Islet precursor cell (in vitro differentiated cells): ENCODE results near the gene GALC.
A peak's percentile ranks its signal among the peaks of the same experiment; 100 is the strongest.

Experiments
- DNase-seq: peaks from one replicate; pipeline ENCODE4 v3.0.0-alpha.2; 2018

Gene GALC

GRCh38 chr14:88005978-88006851 is 13.2 kb upstream of the GALC start:
- no peak for DNase-seq

GRCh38 chr14:88005050-88005481 is 12.1 kb upstream of the GALC start, which contains the start of gene GPR65:
GPR65 (plus strand) TSS chr14:88005135; CDS start chr14:88010848, 5,713 bp downstream.
- no peak for DNase-seq

GRCh38 chr14:88004506-88005036 is 11.6 kb upstream of the GALC start:
- no peak for DNase-seq

- no peak for DNase-seq
Measured at GRCh38 chr14:88003425-88003824, 10.4 kb upstream of the GALC start.

- DNase-seq: no peak
Measured at GRCh38 chr14:88002421-88003075, 9.6 kb upstream of the GALC start.

GRCh38 chr14:87999277-87999676 is 6.3 kb upstream of the GALC start:
- no peak for DNase-seq

GRCh38 chr14:87998482-87998881 is 5.5 kb upstream of the GALC start:
- no peak for DNase-seq

- DNase-seq: no peak
Measured at GRCh38 chr14:87996291-87996592, 3.3 kb upstream of the GALC start.

GRCh38 chr14:87995500-87996290 is 2.7 kb upstream of the GALC start:
- peak; percentile 74 for DNase-seq

GRCh38 chr14:87994974-87995373 is 2.0 kb upstream of the GALC start:
- DNase-seq: no peak

- no peak for DNase-seq
Measured at GRCh38 chr14:87992346-87992717, 650 bp downstream of the GALC start.

GRCh38 chr14:87990682-87991081 is 2.3 kb downstream of the GALC start:
- DNase-seq: no peak

- DNase-seq: no peak
Measured at GRCh38 chr14:87989956-87990299, 3.1 kb downstream of the GALC start.

GRCh38 chr14:87989221-87989955 is 3.6 kb downstream of the GALC start:
- DNase-seq: no peak

GRCh38 chr14:87979689-87980088 is 13.3 kb downstream of the GALC start:
- DNase-seq: no peak

- no peak for DNase-seq
Measured at GRCh38 chr14:87975636-87976035, 17.3 kb downstream of the GALC start.

- DNase-seq: no peak
Measured at GRCh38 chr14:87971010-87971409, 22.0 kb downstream of the GALC start.

- no peak for DNase-seq
Measured at GRCh38 chr14:87967496-87967895, 25.5 kb downstream of the GALC start.

GRCh38 chr14:87966816-87967215 is 26.2 kb downstream of the GALC start:
- no peak for DNase-seq

- DNase-seq: no peak
Measured at GRCh38 chr14:87961246-87961645, 31.7 kb downstream of the GALC start.

GRCh38 chr14:87960013-87960787 is 32.8 kb downstream of the GALC start:
- DNase-seq: no peak

- no peak for DNase-seq
Measured at GRCh38 chr14:87955501-87955900, 37.5 kb downstream of the GALC start.
